Iris pigment epithelial cell (primary cell): Measurements from ENCODE around the gene DPM2.
A peak's percentile ranks its signal among the peaks of the same experiment; 100 is the strongest.

ENCODE experiments used
- DNase-seq: peaks from one replicate; pipeline ENCODE4 v3.0.0-alpha.2; 2011; ENCODE audit warnings: low read depth

DPM2 gene

DNA sequence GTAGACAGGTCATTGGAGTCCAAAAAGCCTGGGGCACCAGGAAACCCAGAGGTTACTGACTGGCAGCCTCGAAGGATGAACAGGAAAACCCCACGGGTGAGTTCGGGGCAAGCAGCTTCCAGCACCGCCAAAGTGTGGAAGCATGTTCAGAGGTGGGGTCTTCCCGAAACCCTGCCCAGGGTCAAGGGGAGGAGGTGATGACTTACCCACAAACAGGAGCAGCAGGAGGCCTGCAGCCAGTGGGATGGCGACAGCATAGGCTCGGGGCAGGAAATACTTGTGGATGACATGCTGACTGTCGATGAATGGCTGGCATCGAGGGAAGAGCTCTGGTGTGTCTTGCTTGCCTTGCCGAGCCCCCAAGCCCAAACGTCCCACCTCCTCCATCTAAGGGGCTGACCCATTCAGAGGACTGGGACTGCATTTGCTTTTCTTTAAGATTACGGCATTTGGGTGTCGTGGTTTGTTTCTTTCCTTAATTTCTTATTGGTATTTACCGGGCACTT lies 1.3 kb downstream of the DPM2 start:
- DNase-seq: no peak

DNA sequence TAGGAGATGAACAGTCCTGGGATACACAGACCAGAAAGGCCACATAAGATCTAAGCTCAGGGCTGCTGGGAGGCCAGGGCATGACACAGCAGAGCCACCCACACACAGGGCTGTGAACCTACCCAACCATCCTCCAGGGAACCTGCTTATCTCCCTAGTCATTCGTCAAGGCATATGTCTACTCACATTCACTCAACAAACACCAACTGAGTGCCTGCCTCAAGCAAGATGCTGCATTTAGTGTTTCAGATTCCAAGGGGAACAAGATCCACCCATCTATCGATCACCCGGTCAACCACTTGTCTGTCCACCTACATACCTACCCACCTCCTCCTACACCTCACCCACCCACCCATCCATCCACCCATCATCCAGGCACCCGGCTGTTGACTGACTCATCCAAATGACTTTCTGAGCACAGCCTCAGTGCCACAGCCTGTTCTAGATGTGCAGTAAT lies 1.9 kb downstream of the DPM2 start:
- peak; percentile 46 for DNase-seq

DNA sequence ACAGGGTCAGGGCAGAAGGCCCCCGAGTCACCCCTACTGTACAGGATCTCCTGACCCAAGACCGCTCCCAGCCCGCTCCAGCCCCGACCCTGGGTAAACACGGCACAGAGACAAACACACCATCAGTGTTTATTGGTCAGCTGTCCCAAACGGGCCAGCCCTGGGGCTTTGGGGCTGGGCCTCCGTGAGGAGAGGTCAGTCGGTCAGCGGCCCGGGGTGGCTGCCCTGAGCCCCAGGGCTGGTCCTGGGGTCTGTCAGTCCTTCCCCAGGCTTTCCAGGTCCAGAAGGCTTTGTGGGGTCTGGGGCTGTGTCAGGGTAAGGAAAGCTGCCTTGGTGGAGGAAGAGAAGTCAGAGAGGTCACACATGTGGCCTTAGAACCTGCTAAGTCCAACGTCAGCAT lies 2.7 kb downstream of the DPM2 start:
- no peak for DNase-seq

DNA sequence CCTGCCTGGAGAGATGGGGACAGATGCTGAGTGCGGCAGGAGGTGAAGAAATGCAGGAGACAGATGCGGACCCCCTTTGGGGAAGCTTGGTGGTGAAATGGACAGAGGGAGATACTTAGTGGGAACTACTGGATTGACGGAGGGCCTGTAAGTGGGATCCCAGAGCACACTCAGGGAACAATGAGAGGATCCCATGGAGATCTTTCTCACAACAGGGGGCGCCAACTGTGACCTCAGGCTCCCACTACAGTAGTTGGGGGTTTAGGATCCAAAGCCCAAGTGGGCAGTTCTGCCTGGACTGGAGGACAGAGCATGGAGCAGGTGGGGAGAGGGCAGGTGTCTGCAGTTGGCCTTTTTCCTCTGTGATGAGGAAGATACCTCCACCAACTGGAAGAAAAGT lies 3.4 kb downstream of the DPM2 start:
- DNase-seq: no peak

DNA sequence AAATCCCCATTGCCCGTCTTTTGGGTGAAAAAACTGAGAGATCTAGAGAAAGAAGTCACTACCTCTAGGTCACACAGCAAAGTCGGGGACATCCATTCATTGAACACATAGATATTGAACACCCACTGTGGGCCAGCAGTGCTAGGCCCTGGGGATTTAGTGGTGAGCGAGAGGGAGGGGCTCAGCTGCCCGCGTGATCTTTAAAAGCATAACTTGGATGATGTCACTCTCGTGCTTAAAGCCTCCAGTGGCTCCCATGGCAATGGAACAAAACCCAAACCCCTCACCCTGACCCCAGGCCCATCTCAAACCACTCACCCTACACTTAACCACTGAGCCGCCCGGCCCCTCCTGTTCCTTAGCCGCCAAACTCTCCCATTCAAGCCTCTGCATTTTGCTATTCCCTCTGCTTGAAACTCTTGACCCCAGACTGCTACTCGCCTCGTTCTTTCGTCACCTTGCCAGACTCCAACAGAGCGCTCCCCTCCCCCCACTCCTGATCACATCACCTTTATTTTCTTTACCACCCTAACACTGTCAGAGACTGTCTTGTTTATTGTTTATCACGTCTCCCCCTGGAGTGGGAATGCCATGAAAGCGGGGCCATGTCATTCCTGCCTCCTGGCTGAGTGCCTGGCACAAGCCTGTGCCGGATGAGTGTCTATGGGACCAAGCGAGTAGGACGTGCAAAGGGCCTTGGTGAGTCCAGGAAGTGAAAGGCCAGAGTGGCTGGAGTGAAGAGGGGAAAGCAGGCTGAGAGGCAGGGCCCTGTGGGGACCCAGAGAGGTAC lies 6.4 kb downstream of the DPM2 start:
- DNase-seq: peak; percentile 80

DNA sequence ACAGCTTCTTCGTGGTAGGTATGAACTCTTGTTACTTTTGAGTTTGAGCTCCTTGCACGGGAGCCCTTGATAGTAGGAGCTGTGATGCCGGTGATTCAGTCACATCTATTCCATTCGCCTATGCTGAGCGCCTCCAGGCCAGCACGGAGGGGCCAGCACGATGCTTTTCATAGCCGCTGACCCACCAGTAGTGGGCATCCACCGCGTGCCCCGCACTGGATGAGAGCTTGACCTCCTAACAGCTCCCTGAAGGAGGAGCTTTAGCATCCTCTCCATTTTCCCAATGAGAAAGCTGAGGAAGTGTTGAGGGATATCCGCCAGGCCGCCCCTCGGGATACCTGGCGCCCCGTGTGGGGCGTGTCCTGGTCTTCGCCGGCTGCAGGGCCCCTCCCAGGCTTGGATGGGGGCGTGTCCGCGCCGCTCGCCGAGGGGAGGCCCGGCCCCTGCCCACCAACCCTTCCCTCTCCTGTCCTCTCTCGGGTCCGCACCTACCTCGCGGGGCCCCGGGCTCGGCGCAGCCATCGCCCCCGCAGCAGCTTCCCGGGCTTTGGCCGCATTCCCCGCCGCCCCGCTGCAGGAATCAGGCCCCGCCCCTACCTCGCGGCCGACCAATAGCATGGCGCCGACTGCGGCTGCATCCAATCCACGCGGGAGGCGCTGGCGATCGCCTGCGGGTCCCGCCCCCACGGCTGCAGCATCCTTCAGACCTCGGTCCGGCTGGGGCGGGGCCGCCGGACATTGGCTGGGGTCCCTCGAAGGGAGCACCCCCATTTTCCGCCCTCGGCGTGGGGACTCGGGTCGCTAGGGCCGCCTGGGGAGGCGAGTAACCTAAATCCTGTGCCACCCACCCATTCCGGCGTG lies 7.2 kb downstream of the DPM2 start, which contains the start of gene PIP5KL1:
TSS of gene PIP5KL1 (minus strand) at position 547 of the 861 bp plus-strand sequence. CDS start at position 522, 25 bp downstream.
- DNase-seq: peak; percentile 87

DNA sequence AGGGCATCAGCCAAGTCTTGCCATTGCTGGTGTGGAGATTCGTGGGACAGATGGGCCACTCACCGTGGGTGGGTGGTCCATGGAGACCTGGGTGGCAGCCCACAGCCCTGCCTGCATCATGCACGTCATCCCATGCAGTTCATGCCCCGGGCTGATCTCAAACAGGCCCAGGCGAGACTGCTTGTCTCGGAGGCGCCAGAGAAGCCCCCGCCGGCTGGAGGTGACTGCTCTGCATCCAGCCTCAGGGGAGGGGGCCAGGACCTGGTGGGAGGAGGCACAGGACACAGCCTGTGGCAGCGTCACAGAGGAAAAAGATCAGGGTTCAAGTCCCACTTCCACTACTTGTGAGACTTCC lies 8.1 kb downstream of the DPM2 start:
- DNase-seq: no peak

DNA sequence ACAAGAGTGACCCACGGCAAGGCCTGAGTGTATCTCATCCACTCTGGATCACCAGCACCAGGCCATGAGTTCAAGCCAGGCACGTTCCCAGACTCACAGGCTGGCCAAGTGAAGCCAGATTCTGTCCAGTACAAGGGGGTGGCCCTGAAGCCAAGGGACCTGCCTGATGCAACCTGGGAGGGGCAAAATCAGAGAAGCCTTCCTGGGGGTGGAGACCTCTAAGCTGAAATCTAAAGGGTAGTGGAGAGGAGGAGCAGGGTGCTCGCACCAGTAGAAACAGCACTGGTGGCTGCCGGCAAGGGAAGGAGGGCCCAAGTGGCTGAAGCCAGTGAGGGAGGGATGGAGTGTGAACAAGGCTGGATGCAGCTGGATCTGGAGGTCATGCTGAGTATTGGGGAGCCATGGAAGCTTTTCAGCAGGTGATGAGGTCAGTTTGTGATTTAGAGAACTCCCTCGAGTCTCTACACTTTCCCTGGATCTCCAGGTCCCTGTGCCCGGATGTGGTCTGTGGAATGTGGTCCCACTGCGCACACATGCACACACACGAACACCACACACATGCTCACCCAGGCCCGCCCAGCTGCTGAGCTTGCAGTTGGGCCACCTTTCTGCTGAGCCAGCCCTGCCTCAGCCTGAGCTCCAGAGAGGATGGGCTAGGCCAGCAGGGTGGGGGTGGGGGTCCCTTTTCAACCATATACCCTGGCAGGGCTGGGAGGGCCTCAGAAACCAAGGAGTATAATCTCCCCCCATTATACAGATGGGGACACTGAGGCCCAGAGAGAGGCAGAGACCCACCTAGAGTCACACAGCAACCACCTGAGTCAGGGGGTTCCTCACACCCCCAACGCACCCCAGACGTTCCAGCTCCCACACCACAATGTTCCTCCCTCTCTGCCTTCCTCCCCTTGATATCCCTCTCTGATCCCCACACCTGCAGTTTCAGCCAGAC lies 8.7 kb downstream of the DPM2 start:
- no peak for DNase-seq

DNA sequence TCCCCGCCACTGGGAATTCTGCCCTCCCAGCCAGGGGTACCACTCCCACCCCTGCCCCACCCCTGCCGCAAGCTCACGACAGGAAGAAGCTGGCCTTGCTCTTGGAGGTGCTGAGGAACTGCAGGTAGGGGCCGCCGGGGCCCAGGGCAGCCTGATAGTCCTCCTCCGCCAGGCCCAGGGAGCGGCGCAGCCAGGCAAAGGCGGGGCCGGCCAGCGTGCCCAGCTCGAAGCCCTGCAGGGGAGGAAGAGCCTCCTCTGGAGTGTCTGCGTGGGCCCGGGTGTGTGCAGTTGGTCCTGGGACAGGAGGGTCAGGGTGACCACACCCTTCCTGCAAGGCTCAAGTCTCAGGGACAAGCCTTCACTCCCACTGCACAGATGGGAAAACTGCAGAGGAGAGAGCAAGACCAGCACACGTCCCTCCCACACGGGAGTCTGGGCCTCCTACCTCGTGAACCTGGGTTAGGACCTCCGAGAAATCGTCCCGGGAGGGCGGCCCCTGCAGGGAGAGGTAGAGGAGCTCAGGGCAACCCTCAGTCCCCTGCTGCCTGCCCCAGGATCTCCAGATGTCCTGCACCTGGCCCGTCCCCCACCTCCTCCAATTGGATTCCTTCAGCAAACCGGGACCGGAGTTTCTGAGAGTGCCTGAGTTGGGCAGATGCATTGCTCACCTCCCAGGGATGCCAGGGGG lies 9.5 kb downstream of the DPM2 start:
- no peak for DNase-seq

DNA sequence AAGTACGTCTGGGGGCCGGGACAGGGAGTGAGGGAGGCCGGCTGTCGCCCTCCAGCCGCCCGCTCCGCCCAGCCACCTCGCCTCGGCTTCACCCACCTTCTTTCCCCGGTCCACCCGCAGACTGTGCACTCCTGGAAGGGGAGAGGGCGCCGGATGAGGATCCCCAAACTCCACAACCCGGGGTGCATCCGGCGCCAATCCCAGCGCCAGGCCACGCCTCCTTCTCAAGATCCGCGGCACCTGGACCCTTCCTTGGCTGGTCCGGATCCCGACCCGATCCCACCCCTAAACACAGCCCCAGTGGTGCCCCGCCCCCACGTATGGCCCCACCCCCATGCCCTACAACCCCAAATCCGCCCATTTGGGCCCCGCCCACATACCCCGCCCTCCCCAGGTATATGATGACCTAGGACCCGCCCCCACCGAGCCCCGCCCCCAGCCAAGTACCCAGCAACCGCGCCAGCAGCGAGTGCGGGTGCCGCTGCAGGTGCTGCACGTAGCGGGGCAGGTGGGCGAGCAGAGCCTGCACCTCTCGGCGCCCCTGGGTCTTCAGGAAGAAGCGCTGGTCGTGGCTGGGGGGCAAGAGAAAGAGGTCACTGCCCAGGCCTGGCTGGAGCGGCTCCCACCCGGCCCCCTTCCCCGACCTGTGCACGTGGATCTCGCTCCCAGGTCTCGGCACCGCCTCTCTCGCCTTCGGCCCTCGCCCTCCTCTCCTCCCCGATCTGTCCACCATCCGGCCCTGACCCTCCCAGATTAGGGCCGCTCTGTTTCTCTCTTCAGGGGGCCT lies 10.3 kb downstream of the DPM2 start:
- no peak for DNase-seq

DNA sequence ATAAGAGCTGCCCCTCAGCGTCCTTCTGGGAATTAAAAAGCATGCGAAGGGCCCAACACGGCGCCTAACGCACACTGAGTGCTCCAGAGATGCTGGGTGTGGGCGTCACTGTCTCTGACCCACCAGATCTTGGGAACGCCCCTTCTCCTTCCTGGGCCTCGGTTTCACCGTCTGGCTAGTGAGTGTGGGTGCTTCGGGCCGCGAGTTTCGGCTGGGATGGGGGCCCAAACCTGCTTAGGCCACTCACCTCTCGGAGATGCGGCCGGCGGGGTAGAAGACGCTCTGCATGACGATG lies 10.8 kb downstream of the DPM2 start:
- no peak for DNase-seq

DNA sequence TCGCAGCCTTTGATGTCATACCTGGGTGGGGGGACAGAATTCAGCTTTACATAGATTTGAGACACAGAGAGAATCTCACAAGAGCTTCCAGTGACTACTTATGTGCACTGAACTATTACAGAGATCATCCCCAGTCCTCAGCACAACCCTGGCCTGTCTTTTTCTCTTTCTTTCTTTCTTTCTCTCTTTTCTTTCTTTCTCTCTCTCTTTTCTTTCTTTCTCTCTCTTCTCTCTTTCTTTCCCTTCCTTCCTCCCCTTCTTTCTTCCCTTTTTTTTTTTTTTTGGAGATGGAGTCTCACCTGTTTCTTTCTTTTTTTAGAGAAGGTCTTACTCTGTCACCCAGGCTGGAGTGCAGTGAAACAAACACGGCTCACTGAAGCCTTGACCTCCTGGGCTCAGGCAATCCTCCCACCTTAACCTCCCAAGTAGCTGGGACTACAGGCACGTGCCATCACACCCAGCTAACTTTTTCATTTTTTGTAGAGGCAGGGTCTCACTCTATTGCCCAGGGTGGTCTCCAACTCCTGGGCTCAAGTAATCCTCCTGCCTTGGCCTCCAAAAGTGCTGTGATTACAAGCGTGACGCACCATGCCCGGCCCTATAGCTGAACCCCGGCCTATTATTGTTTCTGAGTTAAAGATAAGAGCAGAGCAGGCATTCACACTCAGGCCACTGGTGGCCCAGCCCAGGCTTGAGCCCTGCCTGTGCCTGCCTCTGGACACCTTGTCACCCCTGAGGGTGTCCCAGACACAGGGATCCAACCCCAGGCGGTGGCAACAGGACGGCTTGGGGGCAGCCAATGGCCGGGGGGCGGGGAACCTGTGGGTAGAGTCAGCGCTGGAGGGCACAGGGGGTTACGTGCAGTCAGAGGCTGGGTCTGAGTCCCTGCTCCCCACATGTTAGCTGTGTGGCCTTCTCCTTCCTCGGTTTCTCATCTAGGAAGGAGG lies 11.4 kb downstream of the DPM2 start:
- no peak for DNase-seq

DNA sequence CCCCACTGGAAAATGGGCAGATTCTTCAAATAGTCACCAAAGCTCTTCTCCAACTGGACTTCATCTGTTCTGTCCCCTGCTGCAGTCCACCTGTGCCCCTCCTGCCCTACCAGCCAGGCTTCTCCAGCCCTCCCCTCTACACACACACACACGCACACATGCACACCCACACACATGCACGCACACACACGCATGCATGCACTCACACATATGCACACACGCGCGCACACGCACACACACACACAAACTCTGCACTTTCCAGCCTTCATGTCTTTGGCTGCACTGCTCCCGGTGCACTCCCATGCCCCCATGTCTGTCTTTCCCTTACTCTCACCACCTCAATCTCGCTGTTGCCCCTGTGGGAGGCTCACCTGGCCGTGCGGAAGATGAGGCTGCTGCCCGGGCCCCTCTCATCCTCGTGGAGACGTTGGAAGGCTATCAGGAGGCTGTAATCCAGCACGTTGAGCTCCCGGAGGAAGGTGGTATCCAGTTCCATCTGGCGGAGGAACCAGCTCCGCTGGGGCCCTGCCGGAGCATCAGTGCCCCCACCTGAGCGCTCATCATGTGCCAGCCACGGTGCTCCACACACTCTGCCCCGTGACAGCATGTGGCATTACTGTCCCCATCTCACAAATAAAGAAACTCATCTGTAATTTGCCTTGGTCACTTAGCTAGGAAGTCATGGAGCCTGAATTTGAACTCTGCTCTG lies 12.8 kb downstream of the DPM2 start:
- no peak for DNase-seq

DNA sequence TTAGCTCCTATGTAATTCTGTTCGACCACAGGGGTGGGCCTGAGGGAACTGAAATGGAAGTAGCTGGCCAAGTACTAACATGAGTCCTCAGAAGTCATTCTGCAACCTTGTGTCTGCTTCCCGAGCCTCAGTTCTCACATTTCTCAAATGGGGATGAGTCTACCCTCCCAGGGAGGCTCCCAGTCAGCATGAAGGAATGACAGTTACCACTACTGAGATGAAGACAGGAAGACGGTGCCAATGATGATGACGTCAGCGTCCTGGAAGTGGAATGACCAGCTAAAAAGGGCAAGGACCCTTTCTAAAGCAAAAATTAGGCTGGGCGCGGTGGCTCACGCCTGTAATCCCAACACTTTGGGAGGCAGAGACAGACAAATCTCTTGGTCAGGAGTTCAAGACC lies 13.9 kb downstream of the DPM2 start:
- peak; percentile 95 for DNase-seq

DNA sequence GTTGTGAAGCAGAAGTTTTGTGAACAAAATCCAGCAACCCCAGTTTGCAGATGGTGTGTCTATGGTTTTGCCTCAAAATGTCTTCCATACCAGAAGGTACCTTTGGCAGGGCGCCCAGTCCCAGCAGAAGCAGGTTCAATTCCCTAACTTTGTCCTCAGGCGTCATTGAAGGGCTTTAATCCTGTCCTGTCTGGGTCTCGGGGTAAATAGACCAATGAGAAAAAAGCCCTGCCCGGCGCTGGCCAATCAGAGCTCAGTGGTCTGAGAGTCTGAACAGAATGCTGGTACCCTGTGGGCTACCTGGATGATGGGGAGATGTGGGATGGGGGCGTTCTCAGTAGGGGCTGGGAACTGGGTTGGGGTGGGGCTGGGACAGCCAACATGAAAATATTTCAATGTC lies 14.6 kb downstream of the DPM2 start:
- DNase-seq: no peak

DNA sequence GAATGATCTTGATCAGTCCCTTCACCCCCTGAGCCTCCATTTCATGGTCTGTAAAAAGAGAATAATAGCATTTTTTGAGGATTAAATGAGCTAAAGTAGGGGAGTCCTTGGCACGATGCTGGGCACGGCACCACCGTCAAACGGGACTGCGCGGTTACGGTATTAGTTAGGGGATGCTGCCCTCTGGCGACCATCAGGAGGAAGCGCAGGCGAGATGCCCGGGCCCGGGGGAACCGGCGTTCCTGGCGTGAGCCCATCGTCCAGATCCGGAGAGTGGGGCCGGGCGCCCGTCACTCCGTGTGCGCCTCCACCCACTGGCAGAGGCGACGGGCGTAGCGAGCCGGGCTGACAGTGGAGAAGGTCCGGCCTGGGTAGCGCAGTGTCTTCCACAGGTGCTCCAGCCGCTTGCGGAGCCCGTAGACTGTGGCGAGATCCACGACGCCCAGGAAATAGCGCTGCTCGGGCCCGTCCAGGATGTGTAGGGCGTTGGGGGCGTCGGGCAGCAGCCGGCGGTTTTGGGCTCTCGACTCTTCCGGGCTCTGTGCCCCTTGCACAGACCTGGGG lies 16.0 kb downstream of the DPM2 start:
- peak; percentile 34 for DNase-seq

DNA sequence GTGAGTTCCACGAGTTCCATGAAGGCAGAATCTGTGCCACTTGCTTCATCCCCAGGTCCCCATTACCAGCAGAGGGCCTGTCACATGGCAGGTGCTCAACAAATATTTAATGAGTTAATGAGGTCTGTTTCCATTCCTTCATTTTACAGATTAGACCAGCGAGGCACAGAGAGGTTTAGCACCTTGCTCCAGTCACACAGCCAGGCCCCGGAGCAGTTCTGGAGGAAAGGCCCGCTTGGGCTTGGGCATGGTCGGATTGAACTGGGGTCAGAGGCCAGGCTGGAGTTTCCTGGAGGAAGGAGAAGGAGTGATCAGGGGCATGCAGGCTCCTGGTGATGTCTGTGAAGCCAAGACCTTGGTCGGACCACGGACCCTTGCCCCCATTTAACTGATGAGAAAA lies 16.9 kb downstream of the DPM2 start:
- no peak for DNase-seq

DNA sequence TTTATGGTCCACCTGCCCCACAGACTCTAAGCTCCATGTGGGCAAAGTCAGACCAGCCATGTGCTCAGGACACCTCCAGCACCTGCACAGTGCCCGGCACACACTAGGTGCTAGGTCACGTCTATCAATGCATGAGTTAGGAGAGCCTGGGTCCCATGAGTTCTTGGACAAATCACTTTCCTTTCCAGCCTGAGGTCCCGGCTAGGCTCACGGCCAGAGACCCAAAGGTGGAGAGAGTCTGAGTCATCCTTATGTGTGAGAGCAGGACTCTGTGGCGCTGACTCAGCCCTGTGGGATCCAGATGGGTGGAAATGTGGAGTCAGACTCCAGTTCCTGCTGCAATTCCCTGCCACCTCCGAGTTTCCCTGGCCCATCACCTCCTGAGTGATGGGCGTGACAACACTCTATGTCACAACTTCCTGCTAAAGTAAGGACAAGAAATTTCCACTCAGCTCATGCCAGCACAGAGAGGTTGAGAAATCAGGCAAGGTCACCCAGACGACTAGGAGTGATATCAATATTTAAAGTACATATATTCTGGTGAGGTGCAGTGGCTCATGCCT lies 18.3 kb downstream of the DPM2 start:
- peak; percentile 99 for DNase-seq
